AG09309 (cell line): Measurements from ENCODE around the gene RDX.

Experiments used
- DNase-seq: peaks from one replicate; pipeline ENCODE4 v3.0.0-alpha.2; 2010; ENCODE audit warnings: low read depth
- H3K4me3 ChIP-seq: 2 replicates; pipeline ENCODE4 v1.5.1; 2011; ENCODE audit warnings: mild to moderate bottlenecking, low read depth, low read length, moderate library complexity; ENCODE audit not compliant: control insufficient read depth
- CTCF ChIP-seq: IDR thresholded peaks from 2 replicates; pipeline ENCODE4 v1.5.1; 2011; ENCODE audit warnings: mild to moderate bottlenecking, low read depth, low read length, inconsistent platforms; ENCODE audit not compliant: insufficient read depth, control insufficient read depth; ENCODE audit errors: missing control alignments

RDX gene

DNA sequence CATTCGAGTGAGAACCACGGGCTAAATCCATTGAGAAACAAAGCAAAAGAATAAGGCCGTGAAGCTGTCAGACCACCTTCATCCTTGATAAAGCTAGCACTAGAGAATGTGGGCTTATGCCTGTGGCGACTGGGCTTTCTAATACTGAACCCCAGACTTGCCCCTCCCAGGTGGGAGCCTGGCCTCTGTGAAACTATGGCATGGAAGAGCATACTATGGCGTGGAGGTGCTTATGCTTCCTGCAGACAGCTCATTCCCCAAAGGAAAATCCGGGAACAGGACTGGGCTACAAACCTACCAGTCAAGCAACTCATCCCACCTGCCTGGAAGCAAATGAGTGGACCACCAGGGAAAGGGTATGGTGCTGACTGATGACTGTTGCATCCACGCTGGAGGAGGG, 110.8 kb downstream of the RDX start:
- TF ChIP-seq CTCF: no peak
- DNase-seq: no peak
- H3K4me3 ChIP-seq: no peak overlapping the region

- no peak for TF ChIP-seq CTCF
- H3K4me3 ChIP-seq: no peak overlapping the region
- DNase-seq: no peak
These were observed 111.3 kb downstream of the RDX start for GRCh38 chr11:110185121-110185591.

DNA sequence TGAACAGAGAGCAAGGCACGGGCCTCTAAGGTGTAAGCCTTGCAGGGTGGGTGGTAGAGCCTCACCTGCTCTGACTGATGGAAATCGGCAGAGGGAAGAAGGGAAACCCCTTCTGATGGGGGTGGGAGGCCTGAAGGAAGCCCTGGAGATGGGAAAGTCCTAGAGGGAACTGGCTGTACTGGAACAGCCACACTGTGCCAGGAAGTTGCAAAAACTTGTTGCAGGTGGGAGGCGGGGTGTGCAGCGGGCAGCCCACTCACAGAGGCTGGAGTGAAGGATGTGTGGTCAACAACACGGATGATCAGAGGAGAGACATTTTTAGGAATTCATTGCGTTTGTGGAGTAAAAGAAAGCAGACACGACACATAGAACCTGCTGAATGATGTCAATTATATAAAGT, 112.0 kb downstream of the RDX start:
- DNase-seq: no peak
- no peak for TF ChIP-seq CTCF
- no peak overlapping the region for H3K4me3 ChIP-seq

GRCh38 chr11:110182886-110183285, 113.5 kb downstream of the RDX start:
- DNase-seq: no peak
- H3K4me3 ChIP-seq: no peak overlapping the region
- TF ChIP-seq CTCF: no peak

- H3K4me3 ChIP-seq: no peak overlapping the region
- TF ChIP-seq CTCF: no peak
- no peak for DNase-seq
These were observed 117.3 kb downstream of the RDX start for GRCh38 chr11:110179064-110179463.

DNA sequence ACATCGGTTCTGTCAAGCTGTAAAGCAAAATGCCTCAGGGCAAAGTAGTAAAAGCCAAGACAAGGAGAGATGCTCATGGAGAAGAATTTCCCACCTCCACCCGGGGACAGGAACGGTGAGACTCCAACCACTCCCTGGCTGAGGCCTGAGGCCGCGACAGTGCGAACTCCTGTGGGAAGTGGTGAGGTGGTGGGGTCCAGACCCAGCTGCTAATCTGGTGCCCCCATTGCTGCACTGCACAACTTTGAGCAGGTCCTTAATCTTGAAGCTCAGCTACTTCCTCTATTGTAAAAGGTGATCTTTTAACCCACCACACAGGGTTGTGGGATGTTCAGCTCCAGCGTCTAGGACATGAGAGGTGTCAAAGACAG, 119.3 kb downstream of the RDX start:
- H3K4me3 ChIP-seq: no peak overlapping the region
- DNase-seq: no peak
- no peak for TF ChIP-seq CTCF

GRCh38 chr11:110176366-110177085, 119.9 kb downstream of the RDX start:
- no peak for TF ChIP-seq CTCF
- no peak overlapping the region for H3K4me3 ChIP-seq
- no peak for DNase-seq
